Measurements from ENCODE around the gene ASTN2.

- TF ChIP-seq POLR2AphosphoS5 (IDR thresholded peaks at IDR 0.05) (no peak), EP300 (IDR thresholded peaks at IDR 0.05) (no peak), POLR2A (IDR thresholded peaks at IDR 0.05) (no peak)
- TF ChIP-seq, protein P1, sequence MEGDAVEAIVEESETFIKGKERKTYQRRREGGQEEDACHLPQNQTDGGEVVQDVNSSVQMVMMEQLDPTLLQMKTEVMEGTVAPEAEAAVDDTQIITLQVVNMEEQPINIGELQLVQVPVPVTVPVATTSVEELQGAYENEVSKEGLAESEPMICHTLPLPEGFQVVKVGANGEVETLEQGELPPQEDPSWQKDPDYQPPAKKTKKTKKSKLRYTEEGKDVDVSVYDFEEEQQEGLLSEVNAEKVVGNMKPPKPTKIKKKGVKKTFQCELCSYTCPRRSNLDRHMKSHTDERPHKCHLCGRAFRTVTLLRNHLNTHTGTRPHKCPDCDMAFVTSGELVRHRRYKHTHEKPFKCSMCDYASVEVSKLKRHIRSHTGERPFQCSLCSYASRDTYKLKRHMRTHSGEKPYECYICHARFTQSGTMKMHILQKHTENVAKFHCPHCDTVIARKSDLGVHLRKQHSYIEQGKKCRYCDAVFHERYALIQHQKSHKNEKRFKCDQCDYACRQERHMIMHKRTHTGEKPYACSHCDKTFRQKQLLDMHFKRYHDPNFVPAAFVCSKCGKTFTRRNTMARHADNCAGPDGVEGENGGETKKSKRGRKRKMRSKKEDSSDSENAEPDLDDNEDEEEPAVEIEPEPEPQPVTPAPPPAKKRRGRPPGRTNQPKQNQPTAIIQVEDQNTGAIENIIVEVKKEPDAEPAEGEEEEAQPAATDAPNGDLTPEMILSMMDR (IDR thresholded peaks at IDR 0.05) = no peak
Measured at GRCh38 chr9:116409129-116409528, 1005.7 kb downstream of the ASTN2 start.

All from sigmoid colon (tissue), 4 donors.